Activated B cell treated with CpG ODN at 0.5 μM for 24 hours (primary cell): ENCODE results near the gene PRR7. TPM values are rescaled to one million over a fixed set of nuclear protein-coding genes. Genes with fewer than 3 reads are reported as not detected.

Source experiments
- ATAC-seq: fragments of 200-7000 bp; cut with Tn5 transposase; one replicate; pipeline ENCODE4 v1.10.0; 2021; ENCODE audit warnings: low read depth, mild to moderate bottlenecking, moderate library complexity
- CTCF ChIA-PET: fragments of 350-600 bp; sonication (Branson Sonifier 250); formaldehyde crosslinking; loops from one replicate; lab custom pipeline; 2021; ENCODE audit warnings: antibody characterized with exemption; lab: Charles Lee
- POLR2A ChIA-PET: fragments of 350-600 bp; sonication (Branson Sonifier 250); formaldehyde crosslinking; loops from one replicate; lab custom pipeline; 2021; ENCODE audit warnings: antibody characterized with exemption; lab: Charles Lee
- DNase-seq: peaks from one replicate; pipeline ENCODE4 v3.0.0; 2022
- H3K27ac Mint-ChIP-seq: one replicate; pipeline ENCODE4 v1.8.0; 2020; ENCODE audit warnings: mixed read lengths
- H3K27me3 Mint-ChIP-seq: one replicate; pipeline ENCODE4 v1.8.0; 2021; ENCODE audit warnings: mixed read lengths
- H3K36me3 Mint-ChIP-seq: one replicate; pipeline ENCODE4 v1.8.0; 2021; ENCODE audit warnings: low read depth, mixed read lengths
- H3K4me1 Mint-ChIP-seq: one replicate; pipeline ENCODE4 v1.8.0; 2021; ENCODE audit warnings: mixed read lengths
- H3K4me3 Mint-ChIP-seq: one replicate; pipeline ENCODE4 v1.8.0; 2020; ENCODE audit warnings: mild to moderate bottlenecking, mixed read lengths
- H3K9me3 Mint-ChIP-seq: one replicate; pipeline ENCODE4 v1.8.0; 2020; ENCODE audit warnings: mixed read lengths
- CTCF ChIP-seq: fragments of 200-600 bp; IDR thresholded peaks from one replicate; pipeline ENCODE4 v1.8.0; 2022; ENCODE audit warnings: antibody characterized with exemption, mild to moderate bottlenecking
- intact Hi-C: fragments of 100-400 bp; cut with micrococcal nuclease; formaldehyde crosslinking; loops from one replicate; pipeline ENCODE4 v1.15.1; 2024
- total RNA-seq: library from RNA; stranded (reverse); gene quantifications from 2 replicates; pipeline ENCODE4 v1.2.3, GENCODE V29; 2022

Gene PRR7
- total RNA-seq, 1 donor from 2014 or later: 3.2 TPM

GRCh38 chr5:177403102-177403791, 43.4 kb upstream of the PRR7 start:
- peaks cover 39% of the 10 kb centered on the region for H3K4me1 Mint-ChIP-seq
- H3K27ac Mint-ChIP-seq: peak overlapping the region; percentile 35
- DNase-seq: peak; percentile 43

DNA sequence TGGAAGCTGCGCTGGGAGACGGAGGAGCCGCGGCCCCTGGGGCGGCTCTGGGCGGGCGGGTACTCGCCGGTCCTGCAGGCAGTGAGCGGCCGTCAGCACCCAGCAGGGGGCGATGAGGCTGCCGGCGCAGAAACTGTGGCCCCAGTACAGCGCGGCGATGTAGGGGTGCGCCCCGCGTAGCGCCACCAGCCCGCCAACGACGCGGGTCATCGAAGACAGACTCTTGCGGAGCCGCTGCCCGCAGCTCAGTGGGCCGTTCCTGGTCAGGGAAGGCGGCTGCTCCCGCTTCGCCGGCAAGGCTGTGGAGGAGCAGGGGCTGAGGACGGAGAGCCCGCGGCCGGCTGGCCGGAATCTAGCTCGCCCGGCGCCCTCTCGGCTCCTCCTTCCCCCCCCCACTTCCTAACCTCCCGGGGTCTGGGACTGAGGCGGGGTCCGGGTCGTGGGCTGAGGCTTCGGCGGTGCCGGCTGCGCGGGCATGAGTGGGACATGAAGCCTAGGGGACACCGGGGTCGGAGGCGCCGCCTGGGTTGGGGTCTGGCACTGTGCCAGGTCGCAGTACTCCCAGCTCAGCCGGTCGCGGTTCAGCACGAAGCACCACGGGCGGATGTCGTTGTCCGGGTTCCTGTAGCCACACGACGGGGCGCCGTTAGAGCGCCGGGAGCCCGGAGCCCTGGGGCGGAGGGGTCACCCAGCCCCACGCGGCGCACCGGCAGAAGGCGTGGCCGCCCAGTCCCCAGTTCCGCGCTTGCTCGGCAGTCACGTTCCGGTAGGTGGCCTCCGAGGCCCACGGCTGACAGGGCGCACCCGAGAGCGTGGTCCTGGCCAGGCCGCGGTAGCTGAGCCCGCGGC, 42.6 kb upstream of the PRR7 start:
- ChIA-PET CTCF (interaction anchor here (0.7 to 8.5 kb wide), 29 partner anchors 9 to 291 kb away, joined by 3 to 293 read pairs (median 4); partner anchors contain the start of genes GRK6, PDLIM7 and PRR7), POLR2A (interaction anchor here (0.6 to 6.3 kb wide), 13 partner anchors 13 to 107 kb away, joined by 3 to 88 read pairs (median 4); partner anchors contain the start of genes GRK6, PRR7 and RGS14)
- peak; percentile 77 for DNase-seq
- ATAC-seq: peak; percentile 82
- Mint-ChIP-seq H3K27ac (no peak overlapping the region), H3K4me1 (peaks cover 39% of the 10 kb centered on the region), H3K9me3 (no peaks in the 10 kb centered on the region), H3K27me3 (peaks cover 5% of the 10 kb centered on the region), H3K36me3 (no peaks in the 10 kb centered on the region), H3K4me3 (peak overlapping the region; percentile 79)
- TF ChIP-seq CTCF: peak; percentile 7
- intact Hi-C loops: loop anchor here (1.0 to 2.0 kb wide), 8 partner anchors 14 to 93 kb away; partner anchors contain the start of genes GRK6, MXD3, PDLIM7 and PRR7

More at GRCh38 chr5:177403102-177403791, 43.4 kb upstream of the PRR7 start:
- POLR2A ChIA-PET: interaction anchor here (1.0 to 6.3 kb wide), 9 partner anchors 12 to 106 kb away, joined by 3 to 88 read pairs (median 8); partner anchors contain the start of genes GRK6 and PRR7
- Mint-ChIP-seq H3K27me3 (peaks cover 5% of the 10 kb centered on the region), H3K9me3 (no peaks in the 10 kb centered on the region), H3K36me3 (no peaks in the 10 kb centered on the region), H3K4me3 (peak overlapping the region; percentile 79)
- intact Hi-C loops: loop anchor here (1.0 to 2.0 kb wide), 4 partner anchors 13 to 92 kb away; partner anchors contain the start of gene MXD3
- peak; percentile 7 for ATAC-seq
- CTCF ChIA-PET: interaction anchor here (1.0 to 8.5 kb wide), 20 partner anchors 8 to 288 kb away, joined by 3 to 293 read pairs (median 7); partner anchors contain the start of genes GRK6 and PRR7
- no peak for TF ChIP-seq CTCF

GRCh38 chr5:177404641-177405179, 41.9 kb upstream of the PRR7 start:
- no peak overlapping the region for H3K27ac Mint-ChIP-seq

GRCh38 chr5:177405312-177405711, 41.3 kb upstream of the PRR7 start:
- CTCF ChIA-PET: interaction anchor here (1.0 to 8.5 kb wide), 11 partner anchors 16 to 111 kb away, joined by 3 to 293 read pairs (median 10); partner anchors contain the start of genes GRK6, PDLIM7 and PRR7
- Mint-ChIP-seq H3K9me3 (no peaks in the 10 kb centered on the region), H3K4me1 (peaks cover 39% of the 10 kb centered on the region), H3K27ac (no peak overlapping the region), H3K4me3 (peak overlapping the region; percentile 19), H3K27me3 (peaks cover 5% of the 10 kb centered on the region), H3K36me3 (no peaks in the 10 kb centered on the region)
- ATAC-seq (no peak), DNase-seq (no peak)
- TF ChIP-seq CTCF: no peak
- POLR2A ChIA-PET: interaction anchor here (4.8 to 6.3 kb wide), 4 partner anchors 21 to 50 kb away, joined by 35 to 88 read pairs (median 54); partner anchors contain the start of genes GRK6 and PRR7
- intact Hi-C loops: loop anchor here (2.0 kb wide), 2 partner anchors 21 to 41 kb away; partner anchors contain the start of genes GRK6 and PRR7

More at GRCh38 chr5:177404641-177405179, 41.9 kb upstream of the PRR7 start:
- ChIA-PET POLR2A (interaction anchor here (0.7 to 6.3 kb wide), 9 partner anchors 14 to 106 kb away, joined by 3 to 88 read pairs (median 8); partner anchors contain the start of genes GRK6, PRR7 and RGS14), CTCF (interaction anchor here (0.7 to 8.5 kb wide), 26 partner anchors 10 to 291 kb away, joined by 3 to 293 read pairs (median 5); partner anchors contain the start of genes GRK6, PDLIM7 and PRR7)
- Mint-ChIP-seq H3K4me1 (peaks cover 39% of the 10 kb centered on the region), H3K27me3 (peaks cover 5% of the 10 kb centered on the region), H3K36me3 (no peaks in the 10 kb centered on the region), H3K9me3 (no peaks in the 10 kb centered on the region), H3K4me3 (peak overlapping the region; percentile 79)
- ATAC-seq (no peak), DNase-seq (no peak)
- intact Hi-C loops: loop anchor here (1.0 to 2.0 kb wide), 4 partner anchors 22 to 93 kb away; partner anchors contain the start of genes GRK6, PDLIM7 and PRR7
- no peak for TF ChIP-seq CTCF
